Tibial nerve (tissue), 4 donors: ENCODE results near the gene ITGA4.

Experiments
- EP300 ChIP-seq, 2 donors: sonication (generic); formaldehyde crosslinking; IDR thresholded peaks; one replicate each; pipeline ENCODE4 v1.6.1; 2017; ENCODE audit warnings: antibody characterized with exemption in 2 of 2, mild to moderate bottlenecking in 1 of 2
- POLR2A ChIP-seq, 2 donors: fragments of 450-650 bp; IDR thresholded peaks; one replicate each; pipeline ENCODE4 v1.6.1; 2017; ENCODE audit warnings: antibody characterized with exemption in 2 of 2, mild to moderate bottlenecking in 2 of 2, moderate library complexity in 2 of 2
- TF ChIP-seq, protein P1 (sequence below), 5 experiments: fragments of 200-600 bp in 3 of 5; fragments of 450-650 bp in 2 of 5; sonication (generic) in 3 of 5; IDR thresholded peaks; one replicate each; pipeline ENCODE4 v1.5.1; 2016 to 2019; ENCODE audit warnings: antibody characterized with exemption in 5 of 5, mild to moderate bottlenecking in 3 of 5, moderate library complexity in 2 of 5

DNA sequence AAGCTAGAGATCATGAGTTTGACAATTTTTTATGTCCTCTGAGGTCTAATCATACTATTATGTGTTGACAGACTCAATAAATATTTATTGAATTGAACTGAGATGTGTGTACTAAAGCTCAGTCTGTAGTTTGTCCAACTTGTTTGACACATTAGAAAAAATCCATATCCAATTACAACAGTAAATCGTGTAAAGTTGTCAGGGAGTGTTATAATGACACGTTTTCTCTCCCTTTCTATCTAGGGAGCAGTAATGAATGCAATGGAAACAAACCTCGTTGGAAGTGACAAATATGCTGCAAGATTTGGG lies 28.4 kb downstream of the ITGA4 start:
- TF ChIP-seq, protein P1, sequence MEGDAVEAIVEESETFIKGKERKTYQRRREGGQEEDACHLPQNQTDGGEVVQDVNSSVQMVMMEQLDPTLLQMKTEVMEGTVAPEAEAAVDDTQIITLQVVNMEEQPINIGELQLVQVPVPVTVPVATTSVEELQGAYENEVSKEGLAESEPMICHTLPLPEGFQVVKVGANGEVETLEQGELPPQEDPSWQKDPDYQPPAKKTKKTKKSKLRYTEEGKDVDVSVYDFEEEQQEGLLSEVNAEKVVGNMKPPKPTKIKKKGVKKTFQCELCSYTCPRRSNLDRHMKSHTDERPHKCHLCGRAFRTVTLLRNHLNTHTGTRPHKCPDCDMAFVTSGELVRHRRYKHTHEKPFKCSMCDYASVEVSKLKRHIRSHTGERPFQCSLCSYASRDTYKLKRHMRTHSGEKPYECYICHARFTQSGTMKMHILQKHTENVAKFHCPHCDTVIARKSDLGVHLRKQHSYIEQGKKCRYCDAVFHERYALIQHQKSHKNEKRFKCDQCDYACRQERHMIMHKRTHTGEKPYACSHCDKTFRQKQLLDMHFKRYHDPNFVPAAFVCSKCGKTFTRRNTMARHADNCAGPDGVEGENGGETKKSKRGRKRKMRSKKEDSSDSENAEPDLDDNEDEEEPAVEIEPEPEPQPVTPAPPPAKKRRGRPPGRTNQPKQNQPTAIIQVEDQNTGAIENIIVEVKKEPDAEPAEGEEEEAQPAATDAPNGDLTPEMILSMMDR (IDR thresholded peaks at IDR 0.05): no peak
- TF ChIP-seq POLR2A (IDR thresholded peaks at IDR 0.05) (no peak), EP300 (IDR thresholded peaks at IDR 0.05) (no peak)
